ENCODE results near the gene TANC1. TPM values are rescaled to one million over a fixed set of nuclear protein-coding genes. Genes with fewer than 3 reads are reported as not detected.

Gene TANC1
- total and polyA plus RNA-seq, 2 experiments from 2014 or later = 2.8 to 9.5 TPM

DNA sequence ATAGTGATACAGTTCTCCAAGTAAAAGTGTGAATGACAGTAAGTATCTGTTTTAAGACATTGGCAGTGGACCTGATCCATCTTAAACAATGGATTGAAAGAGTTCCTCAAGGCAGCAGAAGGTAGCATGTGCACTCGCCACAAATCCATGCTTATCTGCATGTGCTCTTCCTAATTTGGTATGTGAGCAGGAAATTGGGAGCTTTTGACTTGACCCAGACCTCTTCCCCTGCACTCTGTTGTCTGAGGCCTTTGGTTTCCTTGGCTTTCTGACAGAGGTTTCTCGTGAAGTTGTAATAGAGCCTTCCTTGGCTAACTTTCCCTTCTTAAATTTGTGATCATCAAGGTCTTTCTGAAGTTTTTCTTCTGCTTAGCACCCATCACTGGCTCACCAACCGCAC lies 204.0 kb downstream of the TANC1 start:
- no peak for ATAC-seq
- Histone ChIP-seq H3K4me2 (no peak overlapping the region), H2AFZ (no peak overlapping the region), H3K4me3 (no peak overlapping the region), H3K79me2 (replicated peaks; ENCODE audit: insufficient read depth) (no peaks in the 10 kb centered on the region), H3K27me3 (ENCODE audit: insufficient read depth) (no peaks in the 10 kb centered on the region), H3K36me3 (ENCODE audit: insufficient read depth) (no peaks in the 10 kb centered on the region), H3F3A (replicated peaks; ENCODE audit: low read depth) (no peaks in the 10 kb centered on the region), H3K4me1 (ENCODE audit: insufficient read depth) (no peaks in the 10 kb centered on the region), H3K9me2 (ENCODE audit: insufficient read depth) (no peaks in the 10 kb centered on the region), H3K27ac (ENCODE audit: low read depth) (no peak overlapping the region), H4K20me1 (replicated peaks; ENCODE audit: insufficient read depth) (no peaks in the 10 kb centered on the region)
- Mint-ChIP-seq H3K27ac (no peak overlapping the region), H3K4me1 (no peaks in the 10 kb centered on the region), H3K27me3 (ENCODE audit: insufficient read depth, low read depth, poor library complexity) (no peaks in the 10 kb centered on the region), H3K4me3 (no peak overlapping the region), H3K9me3 (no peaks in the 10 kb centered on the region), H3K36me3 (ENCODE audit: low read depth) (peaks cover 2% of the 10 kb centered on the region; the same call in 1 of the 3 replicates)
- no peak for DNase-seq (ENCODE audit: low spot score)
- TF ChIP-seq EZH2 (IDR thresholded peaks at IDR 0.05; ENCODE audit: low read depth, unreplicated experiment) = no peak
- no peak for TF ChIP-seq EZH2phosphoT487 (IDR thresholded peaks at IDR 0.05; ENCODE audit: unreplicated experiment)
- TF ChIP-seq ZNF331 (CRISPR knock-in tag; IDR thresholded peaks at IDR 0.05; ENCODE audit: low read depth) = no peak
- TF ChIP-seq, protein P1, sequence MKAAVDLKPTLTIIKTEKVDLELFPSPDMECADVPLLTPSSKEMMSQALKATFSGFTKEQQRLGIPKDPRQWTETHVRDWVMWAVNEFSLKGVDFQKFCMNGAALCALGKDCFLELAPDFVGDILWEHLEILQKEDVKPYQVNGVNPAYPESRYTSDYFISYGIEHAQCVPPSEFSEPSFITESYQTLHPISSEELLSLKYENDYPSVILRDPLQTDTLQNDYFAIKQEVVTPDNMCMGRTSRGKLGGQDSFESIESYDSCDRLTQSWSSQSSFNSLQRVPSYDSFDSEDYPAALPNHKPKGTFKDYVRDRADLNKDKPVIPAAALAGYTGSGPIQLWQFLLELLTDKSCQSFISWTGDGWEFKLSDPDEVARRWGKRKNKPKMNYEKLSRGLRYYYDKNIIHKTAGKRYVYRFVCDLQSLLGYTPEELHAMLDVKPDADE (IDR thresholded peaks at IDR 0.05) = no peak
- TF ChIP-seq, protein P2, sequence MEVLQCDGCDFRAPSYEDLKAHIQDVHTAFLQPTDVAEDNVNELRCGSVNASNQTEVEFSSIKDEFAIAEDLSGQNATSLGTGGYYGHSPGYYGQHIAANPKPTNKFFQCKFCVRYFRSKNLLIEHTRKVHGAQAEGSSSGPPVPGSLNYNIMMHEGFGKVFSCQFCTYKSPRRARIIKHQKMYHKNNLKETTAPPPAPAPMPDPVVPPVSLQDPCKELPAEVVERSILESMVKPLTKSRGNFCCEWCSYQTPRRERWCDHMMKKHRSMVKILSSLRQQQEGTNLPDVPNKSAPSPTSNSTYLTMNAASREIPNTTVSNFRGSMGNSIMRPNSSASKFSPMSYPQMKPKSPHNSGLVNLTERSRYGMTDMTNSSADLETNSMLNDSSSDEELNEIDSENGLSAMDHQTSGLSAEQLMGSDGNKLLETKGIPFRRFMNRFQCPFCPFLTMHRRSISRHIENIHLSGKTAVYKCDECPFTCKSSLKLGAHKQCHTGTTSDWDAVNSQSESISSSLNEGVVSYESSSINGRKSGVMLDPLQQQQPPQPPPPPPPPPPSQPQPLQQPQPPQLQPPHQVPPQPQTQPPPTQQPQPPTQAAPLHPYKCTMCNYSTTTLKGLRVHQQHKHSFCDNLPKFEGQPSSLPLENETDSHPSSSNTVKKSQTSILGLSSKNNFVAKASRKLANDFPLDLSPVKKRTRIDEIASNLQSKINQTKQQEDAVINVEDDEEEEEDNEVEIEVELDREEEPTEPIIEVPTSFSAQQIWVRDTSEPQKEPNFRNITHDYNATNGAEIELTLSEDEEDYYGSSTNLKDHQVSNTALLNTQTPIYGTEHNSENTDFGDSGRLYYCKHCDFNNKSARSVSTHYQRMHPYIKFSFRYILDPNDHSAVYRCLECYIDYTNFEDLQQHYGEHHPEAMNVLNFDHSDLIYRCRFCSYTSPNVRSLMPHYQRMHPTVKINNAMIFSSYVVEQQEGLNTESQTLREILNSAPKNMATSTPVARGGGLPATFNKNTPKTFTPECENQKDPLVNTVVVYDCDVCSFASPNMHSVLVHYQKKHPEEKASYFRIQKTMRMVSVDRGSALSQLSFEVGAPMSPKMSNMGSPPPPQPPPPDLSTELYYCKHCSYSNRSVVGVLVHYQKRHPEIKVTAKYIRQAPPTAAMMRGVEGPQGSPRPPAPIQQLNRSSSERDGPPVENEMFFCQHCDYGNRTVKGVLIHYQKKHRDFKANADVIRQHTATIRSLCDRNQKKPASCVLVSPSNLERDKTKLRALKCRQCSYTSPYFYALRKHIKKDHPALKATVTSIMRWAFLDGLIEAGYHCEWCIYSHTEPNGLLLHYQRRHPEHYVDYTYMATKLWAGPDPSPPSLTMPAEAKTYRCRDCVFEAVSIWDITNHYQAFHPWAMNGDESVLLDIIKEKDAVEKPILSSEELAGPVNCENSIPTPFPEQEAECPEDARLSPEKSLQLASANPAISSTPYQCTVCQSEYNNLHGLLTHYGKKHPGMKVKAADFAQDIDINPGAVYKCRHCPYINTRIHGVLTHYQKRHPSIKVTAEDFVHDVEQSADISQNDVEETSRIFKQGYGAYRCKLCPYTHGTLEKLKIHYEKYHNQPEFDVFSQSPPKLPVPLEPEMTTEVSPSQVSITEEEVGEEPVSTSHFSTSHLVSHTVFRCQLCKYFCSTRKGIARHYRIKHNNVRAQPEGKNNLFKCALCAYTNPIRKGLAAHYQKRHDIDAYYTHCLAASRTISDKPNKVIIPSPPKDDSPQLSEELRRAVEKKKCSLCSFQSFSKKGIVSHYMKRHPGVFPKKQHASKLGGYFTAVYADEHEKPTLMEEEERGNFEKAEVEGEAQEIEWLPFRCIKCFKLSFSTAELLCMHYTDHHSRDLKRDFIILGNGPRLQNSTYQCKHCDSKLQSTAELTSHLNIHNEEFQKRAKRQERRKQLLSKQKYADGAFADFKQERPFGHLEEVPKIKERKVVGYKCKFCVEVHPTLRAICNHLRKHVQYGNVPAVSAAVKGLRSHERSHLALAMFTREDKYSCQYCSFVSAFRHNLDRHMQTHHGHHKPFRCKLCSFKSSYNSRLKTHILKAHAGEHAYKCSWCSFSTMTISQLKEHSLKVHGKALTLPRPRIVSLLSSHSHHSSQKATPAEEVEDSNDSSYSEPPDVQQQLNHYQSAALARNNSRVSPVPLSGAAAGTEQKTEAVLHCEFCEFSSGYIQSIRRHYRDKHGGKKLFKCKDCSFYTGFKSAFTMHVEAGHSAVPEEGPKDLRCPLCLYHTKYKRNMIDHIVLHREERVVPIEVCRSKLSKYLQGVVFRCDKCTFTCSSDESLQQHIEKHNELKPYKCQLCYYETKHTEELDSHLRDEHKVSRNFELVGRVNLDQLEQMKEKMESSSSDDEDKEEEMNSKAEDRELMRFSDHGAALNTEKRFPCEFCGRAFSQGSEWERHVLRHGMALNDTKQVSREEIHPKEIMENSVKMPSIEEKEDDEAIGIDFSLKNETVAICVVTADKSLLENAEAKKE (CRISPR knock-in tag; IDR thresholded peaks at IDR 0.05) = no peak
- TF ChIP-seq ZNF114 (CRISPR knock-in tag; IDR thresholded peaks at IDR 0.05) = no peak
- TF ChIP-seq CREB1 (CRISPR knock-in tag; IDR thresholded peaks at IDR 0.05; ENCODE audit: low read depth) = no peak
- no peak for TF ChIP-seq STAT1 (IDR thresholded peaks at IDR 0.05; ENCODE audit: unreplicated experiment)
